HFFc6 (cell line): ENCODE measurements around the gene ITPR1. TPM values are rescaled to one million over a fixed set of nuclear protein-coding genes. Genes with fewer than 3 reads are reported as not detected.

ENCODE experiments used
- DNase-seq: peaks from one replicate; pipeline ENCODE4 v3.0.0-alpha.2; 2018
- H3K27ac Mint-ChIP-seq: 2 replicates; pipeline ENCODE4 v1.8.0; 2020; ENCODE audit warnings: mild to moderate bottlenecking, mixed read lengths
- H3K27me3 Mint-ChIP-seq: 2 replicates; pipeline ENCODE4 v1.8.0; 2021; ENCODE audit warnings: mild to moderate bottlenecking, moderate library complexity, mixed read lengths; ENCODE audit not compliant: insufficient read depth
- H3K36me3 Mint-ChIP-seq: 2 replicates; pipeline ENCODE4 v1.8.0; 2021; ENCODE audit warnings: low read depth, mixed read lengths
- H3K4me1 Mint-ChIP-seq: 2 replicates; pipeline ENCODE4 v1.8.0; 2020; ENCODE audit warnings: low read depth, mixed read lengths
- H3K4me3 Mint-ChIP-seq: 2 replicates; pipeline ENCODE4 v1.8.0; 2020; ENCODE audit warnings: mild to moderate bottlenecking, moderate library complexity, mixed read lengths
- H3K9me3 Mint-ChIP-seq: 2 replicates; pipeline ENCODE4 v1.8.0; 2020; ENCODE audit warnings: mild to moderate bottlenecking, mixed read lengths
- total RNA-seq, 6 experiments: library from RNA; stranded (reverse); fragmentation: NEBNext Ultra II Directional; extraction: Animal tissue kit (Norgen Biotek cat#: 25700); gene quantifications; 2 replicates in 1 of 6; 3 replicates in 5 of 6; pipeline ENCODE4 v1.2.3, GENCODE V29; 2021
- TF ChIP-seq, protein P1 (sequence below): fragments of 200-600 bp; sonication (generic); IDR thresholded peaks from 2 replicates; pipeline ENCODE4 v1.5.0; 2021; ENCODE audit warnings: antibody characterized with exemption, mild to moderate bottlenecking

Gene ITPR1
- total RNA-seq, 6 experiments from 2014 or later: 4.9 to 8.3 (median 6.1) TPM

DNA sequence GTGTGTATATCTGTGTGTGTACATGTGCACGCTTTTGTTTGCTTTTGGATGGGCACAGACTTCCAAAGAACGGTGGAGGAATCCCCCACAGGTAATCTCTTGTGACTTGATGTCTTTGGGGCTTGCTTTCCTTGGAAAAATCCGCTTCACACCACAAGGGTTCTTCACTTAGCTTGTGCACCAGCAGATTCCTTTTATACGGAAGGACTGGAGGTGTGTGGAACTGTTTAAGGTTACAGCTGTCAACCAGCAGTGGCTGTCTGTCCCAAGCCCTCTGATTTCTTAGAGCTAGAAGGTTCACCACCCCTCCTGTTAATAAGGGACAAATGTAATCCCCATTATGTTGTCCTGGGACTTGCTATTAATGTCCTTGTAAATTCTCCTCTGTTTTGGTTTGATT is 193.5 kb downstream of the ITPR1 start:
- DNase-seq: no peak
- no peak overlapping the region for H3K4me3 Mint-ChIP-seq
- H3K4me1 Mint-ChIP-seq: peaks cover 13% of the 10 kb centered on the region
- no peaks in the 10 kb centered on the region for H3K36me3 Mint-ChIP-seq
- no peak overlapping the region for H3K27ac Mint-ChIP-seq
- peaks cover 2% of the 10 kb centered on the region; the same call in 1 of the 2 replicates for H3K27me3 Mint-ChIP-seq
- TF ChIP-seq, protein P1, sequence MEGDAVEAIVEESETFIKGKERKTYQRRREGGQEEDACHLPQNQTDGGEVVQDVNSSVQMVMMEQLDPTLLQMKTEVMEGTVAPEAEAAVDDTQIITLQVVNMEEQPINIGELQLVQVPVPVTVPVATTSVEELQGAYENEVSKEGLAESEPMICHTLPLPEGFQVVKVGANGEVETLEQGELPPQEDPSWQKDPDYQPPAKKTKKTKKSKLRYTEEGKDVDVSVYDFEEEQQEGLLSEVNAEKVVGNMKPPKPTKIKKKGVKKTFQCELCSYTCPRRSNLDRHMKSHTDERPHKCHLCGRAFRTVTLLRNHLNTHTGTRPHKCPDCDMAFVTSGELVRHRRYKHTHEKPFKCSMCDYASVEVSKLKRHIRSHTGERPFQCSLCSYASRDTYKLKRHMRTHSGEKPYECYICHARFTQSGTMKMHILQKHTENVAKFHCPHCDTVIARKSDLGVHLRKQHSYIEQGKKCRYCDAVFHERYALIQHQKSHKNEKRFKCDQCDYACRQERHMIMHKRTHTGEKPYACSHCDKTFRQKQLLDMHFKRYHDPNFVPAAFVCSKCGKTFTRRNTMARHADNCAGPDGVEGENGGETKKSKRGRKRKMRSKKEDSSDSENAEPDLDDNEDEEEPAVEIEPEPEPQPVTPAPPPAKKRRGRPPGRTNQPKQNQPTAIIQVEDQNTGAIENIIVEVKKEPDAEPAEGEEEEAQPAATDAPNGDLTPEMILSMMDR: no peak
- no peaks in the 10 kb centered on the region for H3K9me3 Mint-ChIP-seq

DNA sequence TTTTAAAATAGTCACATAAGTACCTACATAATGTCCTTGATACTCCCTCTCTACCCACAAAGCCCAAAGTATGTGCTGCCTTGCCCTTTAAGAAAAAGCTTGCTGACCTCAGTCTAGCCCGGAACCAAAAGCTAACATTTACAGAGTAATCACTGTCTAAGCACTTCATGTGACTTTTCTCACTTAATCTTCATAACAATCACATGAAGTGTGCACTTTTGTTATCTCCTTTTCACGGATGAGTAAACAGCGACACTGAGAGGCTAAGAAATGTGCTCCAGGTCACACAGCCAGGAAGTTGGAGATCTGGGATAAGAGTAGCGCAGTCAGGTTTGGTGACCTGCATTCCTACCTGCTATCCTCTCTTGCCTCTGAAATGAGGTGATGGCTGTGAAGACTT is 194.0 kb downstream of the ITPR1 start:
- H3K9me3 Mint-ChIP-seq: no peaks in the 10 kb centered on the region
- no peak overlapping the region for H3K4me3 Mint-ChIP-seq
- no peak overlapping the region for H3K27ac Mint-ChIP-seq

DNA sequence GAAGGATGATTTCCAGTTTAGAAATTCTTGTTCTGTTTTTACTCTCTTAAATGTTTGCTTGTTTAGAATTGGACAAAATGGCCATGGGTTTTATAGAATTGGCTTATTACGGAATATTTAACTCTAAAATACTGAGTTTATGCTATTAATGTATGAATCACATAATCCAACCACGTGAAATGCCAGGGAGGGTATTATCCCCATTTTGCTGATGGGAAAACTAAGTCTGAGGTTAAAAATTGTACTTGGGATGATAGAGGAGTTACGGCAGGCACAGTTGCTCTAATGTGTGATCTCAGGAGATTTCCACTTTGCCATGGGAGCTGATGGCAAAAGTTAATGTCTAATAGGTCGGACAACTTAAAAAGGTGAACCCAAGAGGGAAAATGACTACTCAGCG is 194.4 kb downstream of the ITPR1 start:
- peaks cover 2% of the 10 kb centered on the region; the same call in 1 of the 2 replicates for H3K27me3 Mint-ChIP-seq
- no peak overlapping the region for H3K4me3 Mint-ChIP-seq
- DNase-seq: no peak
- H3K4me1 Mint-ChIP-seq: peaks cover 13% of the 10 kb centered on the region
- H3K27ac Mint-ChIP-seq: no peak overlapping the region
- H3K36me3 Mint-ChIP-seq: no peaks in the 10 kb centered on the region
- TF ChIP-seq, protein P1: no peak
- H3K9me3 Mint-ChIP-seq: no peaks in the 10 kb centered on the region

More for the DNA sequence above, 194.0 kb downstream of the ITPR1 start:
- no peaks in the 10 kb centered on the region for H3K36me3 Mint-ChIP-seq
- H3K27me3 Mint-ChIP-seq: peaks cover 2% of the 10 kb centered on the region; the same call in 1 of the 2 replicates
- TF ChIP-seq, protein P1: no peak
- no peak for DNase-seq
- peaks cover 13% of the 10 kb centered on the region for H3K4me1 Mint-ChIP-seq

DNA sequence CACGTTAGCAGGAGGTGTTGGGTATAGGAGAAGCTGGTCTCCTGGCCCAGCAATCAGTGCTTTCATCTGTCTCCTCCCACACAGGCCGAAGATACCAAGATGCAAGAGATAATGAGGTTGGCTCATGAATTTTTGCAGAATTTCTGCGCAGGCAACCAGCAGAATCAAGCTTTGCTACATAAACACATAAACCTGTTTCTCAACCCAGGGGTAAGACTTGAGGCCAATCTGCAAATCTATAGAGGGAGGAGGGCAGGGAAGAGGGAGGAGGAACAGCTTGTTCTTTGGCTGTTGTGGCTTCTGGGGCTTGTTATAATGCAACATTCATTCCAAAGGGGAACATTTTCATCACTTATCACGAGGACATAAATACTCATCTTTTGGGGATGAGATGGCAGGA is 195.3 kb downstream of the ITPR1 start:
- Mint-ChIP-seq H3K27ac (no peak overlapping the region), H3K36me3 (no peaks in the 10 kb centered on the region), H3K9me3 (no peaks in the 10 kb centered on the region), H3K27me3 (peaks cover 2% of the 10 kb centered on the region; the same call in 1 of the 2 replicates), H3K4me1 (peaks cover 13% of the 10 kb centered on the region), H3K4me3 (no peak overlapping the region)
- DNase-seq: peak; percentile 10
- TF ChIP-seq, protein P1: no peak

DNA sequence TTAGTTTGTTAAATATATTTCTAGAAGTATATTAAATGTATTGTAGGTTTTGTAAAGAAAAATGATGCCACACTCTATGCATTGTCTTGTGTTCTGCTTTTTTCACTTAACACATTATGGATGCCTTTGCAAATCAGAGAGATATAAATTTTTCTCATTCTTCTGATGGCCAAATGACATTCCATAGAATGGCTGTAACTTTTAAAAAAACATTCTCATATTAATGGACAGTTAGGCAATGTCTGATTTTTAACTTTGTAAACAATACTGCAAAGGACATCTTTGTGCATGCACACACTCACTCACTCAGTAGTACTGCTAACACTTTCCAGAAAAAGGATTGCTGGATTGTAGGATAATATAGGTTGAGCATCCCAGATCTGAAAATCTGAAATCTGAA is 195.9 kb downstream of the ITPR1 start:
- H3K27me3 Mint-ChIP-seq: peaks cover 2% of the 10 kb centered on the region; the same call in 1 of the 2 replicates
- TF ChIP-seq, protein P1: no peak
- H3K27ac Mint-ChIP-seq: no peak overlapping the region
- H3K4me3 Mint-ChIP-seq: no peak overlapping the region
- no peak for DNase-seq
- H3K4me1 Mint-ChIP-seq: peaks cover 13% of the 10 kb centered on the region
- no peaks in the 10 kb centered on the region for H3K36me3 Mint-ChIP-seq
- H3K9me3 Mint-ChIP-seq: no peaks in the 10 kb centered on the region

DNA sequence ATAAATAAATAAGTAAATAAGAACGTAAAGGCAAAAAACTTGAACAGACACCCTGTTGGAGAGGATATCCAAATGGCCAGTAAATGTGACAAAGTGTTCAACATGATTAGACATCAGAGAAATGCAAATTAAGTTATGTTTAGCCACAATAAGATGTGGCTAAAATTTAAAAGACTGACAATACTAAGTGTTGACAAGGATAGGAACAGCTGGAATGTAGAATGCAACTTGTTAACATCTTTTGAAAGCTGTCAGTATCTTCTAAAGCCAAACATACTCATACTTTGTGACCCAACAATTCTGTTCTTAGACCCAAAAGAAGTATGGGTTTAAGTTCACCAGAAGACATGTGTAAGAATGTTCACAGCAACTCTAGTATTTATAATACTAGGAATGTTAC is 197.1 kb downstream of the ITPR1 start:
- no peak for DNase-seq
- H3K4me3 Mint-ChIP-seq: no peak overlapping the region
- H3K27me3 Mint-ChIP-seq: no peaks in the 10 kb centered on the region; the same call in 1 of the 2 replicates
- H3K36me3 Mint-ChIP-seq: no peaks in the 10 kb centered on the region
- peaks cover 18% of the 10 kb centered on the region for H3K4me1 Mint-ChIP-seq
- no peak overlapping the region for H3K27ac Mint-ChIP-seq
- TF ChIP-seq, protein P1: no peak
- H3K9me3 Mint-ChIP-seq: no peaks in the 10 kb centered on the region
